Keratinocyte (primary cell): ENCODE results near the gene FUBP1. TPM values are rescaled to one million over a fixed set of nuclear protein-coding genes. Genes with fewer than 3 reads are reported as not detected.

Source experiments
- DNase-seq: peaks from one replicate; pipeline ENCODE4 v3.0.0-alpha.2; 2011; ENCODE audit warnings: low read depth, missing footprints, low spot score
- FAIRE-seq: peaks from 2 replicates; lab custom pipeline; 2011; peaks lifted over from hg19 to GRCh38; lab: Jason Lieb, UNC
- H2AFZ ChIP-seq: 2 replicates; pipeline ENCODE4 v1.6.0; 2012; ENCODE audit warnings: low read length, control low read depth, inconsistent platforms; ENCODE audit not compliant: control insufficient read depth
- H3K27ac ChIP-seq: 2 replicates; pipeline ENCODE4 v1.5.1; 2011; ENCODE audit warnings: low read length; ENCODE audit not compliant: control insufficient read depth, insufficient read depth
- H3K27me3 ChIP-seq: 3 replicates; pipeline ENCODE4 v1.6.0; 2011; ENCODE audit warnings: low read length; ENCODE audit not compliant: control insufficient read depth, insufficient read depth; ENCODE audit errors: extremely low read depth
- H3K36me3 ChIP-seq, 2 experiments: 2 replicates in 1 of 2; 3 replicates in 1 of 2; pipeline ENCODE4 v1.5.1; 2011; ENCODE audit warnings: low read length in 2 of 2, mild to moderate bottlenecking in 1 of 2; ENCODE audit not compliant: control insufficient read depth in 2 of 2, insufficient read depth in 2 of 2; ENCODE audit errors: extremely low read depth in 1 of 2
- H3K4me1 ChIP-seq: 3 replicates; pipeline ENCODE4 v1.5.1; 2011; ENCODE audit warnings: low read length; ENCODE audit not compliant: control insufficient read depth, insufficient read depth; ENCODE audit errors: extremely low read depth
- H3K4me2 ChIP-seq: 3 replicates; pipeline ENCODE4 v1.6.0; 2011; ENCODE audit warnings: low read depth, low read length; ENCODE audit not compliant: control insufficient read depth, insufficient read depth; ENCODE audit errors: extremely low read depth
- H3K4me3 ChIP-seq, 3 experiments: fragments of 200-600 bp in 1 of 3; sonication (generic) in 1 of 3; 2 replicates in 2 of 3; 3 replicates in 1 of 3; pipeline ENCODE4 v1.5.1; 2011 to 2016; ENCODE audit warnings: low read length in 3 of 3, mild to moderate bottlenecking in 3 of 3, control low read depth in 2 of 3, inconsistent platforms in 1 of 3, low read depth in 1 of 3, mixed read lengths in 1 of 3, mixed run types in 1 of 3, moderate library complexity in 1 of 3; ENCODE audit not compliant: control insufficient read depth in 2 of 3, insufficient read depth in 2 of 3; ENCODE audit errors: extremely low read depth in 1 of 3
- H3K79me2 ChIP-seq: 2 replicates; pipeline ENCODE4 v1.6.0; 2012; ENCODE audit warnings: low read length; ENCODE audit not compliant: control insufficient read depth, insufficient read depth
- H3K9ac ChIP-seq: 3 replicates; pipeline ENCODE4 v1.6.0; 2011; ENCODE audit warnings: low read length; ENCODE audit not compliant: control insufficient read depth, insufficient read depth; ENCODE audit errors: extremely low read depth
- H3K9me1 ChIP-seq: 3 replicates; pipeline ENCODE4 v1.6.0; 2011; ENCODE audit warnings: low read length; ENCODE audit not compliant: control insufficient read depth, insufficient read depth; ENCODE audit errors: extremely low read depth
- H3K9me3 ChIP-seq: 2 replicates; pipeline ENCODE4 v1.5.1; 2012; ENCODE audit warnings: low read depth, low read length; ENCODE audit not compliant: control insufficient read depth
- H4K20me1 ChIP-seq: 3 replicates; pipeline ENCODE4 v1.6.0; 2011; ENCODE audit warnings: low read length; ENCODE audit not compliant: control insufficient read depth, insufficient read depth; ENCODE audit errors: extremely low read depth
- CTCF ChIP-seq, 3 experiments: IDR thresholded peaks in 1 of 3; conservative IDR thresholded peaks in 1 of 3; optimal IDR thresholded peaks in 1 of 3; 2 replicates in 2 of 3; 3 replicates in 1 of 3; pipeline versions ENCODE3 to v1.5.1; 2011; ENCODE audit warnings: low read length in 3 of 3, mild to moderate bottlenecking in 3 of 3, moderate library complexity in 2 of 3, control low read depth in 1 of 3, inconsistent platforms in 1 of 3; ENCODE audit not compliant: insufficient read depth in 2 of 3; ENCODE audit errors: extremely low read depth in 1 of 3
- EZH2 ChIP-seq: IDR thresholded peaks from one replicate; pipeline ENCODE4 v1.6.1; 2012; ENCODE audit warnings: inconsistent platforms, mild to moderate bottlenecking, low read length, moderate library complexity
- dilution Hi-C: fragments of 300-500 bp; cut with MboI; formaldehyde crosslinking; loops from one replicate; pipeline ENCODE4 v1.7.0; 2020; ENCODE audit warnings: low sequenced_read_pairs; ENCODE audit not compliant: extremely low pct_ligation_motif_present
- polyA plus RNA-seq, 5 experiments: library from polyadenylated mRNA; depleted of rRNA in 3 of 5; stranded (reverse) in 3 of 5; stranded (forward) in 1 of 5; unstranded in 1 of 5; fragments of >200 nt; gene quantifications; 1 replicate in 1 of 5; 2 replicates in 3 of 5; 3 replicates in 1 of 5; pipeline versions ENCODE4 v1.2.1 to v1.2.3, GENCODE V29; 2011 to 2012; ENCODE audit warnings: missing spikeins in 2 of 5, low read depth in 1 of 5, low replicate concordance in 1 of 5

Gene FUBP1
- polyA plus RNA-seq, 1 donor (not counting 4 experiments of a cell fraction or from before 2014, with no cell fraction given), result 137 TPM

GRCh38 chr1:77945345-77945744 is 33.5 kb downstream of the FUBP1 start:
- H4K20me1 ChIP-seq, result peaks cover 2% of the 10 kb centered on the region
- no peaks in the 10 kb centered on the region for H3K4me1 ChIP-seq
- H3K9ac ChIP-seq, result no peak overlapping the region
- H3K4me3 ChIP-seq, result no peak overlapping the region
- no peak for DNase-seq
- no peaks in the 10 kb centered on the region for H3K27me3 ChIP-seq
- H2AFZ ChIP-seq, result no peak overlapping the region
- no peak overlapping the region for H3K4me2 ChIP-seq
- H3K9me1 ChIP-seq, result no peaks in the 10 kb centered on the region
- H3K79me2 ChIP-seq, result no peaks in the 10 kb centered on the region
- dilution Hi-C loops, result no loop called here
- no peak for FAIRE-seq
- H3K36me3 ChIP-seq, result peaks cover 9 to 24% of the 10 kb centered on the region in 2 experiments
- H3K9me3 ChIP-seq, result no peaks in the 10 kb centered on the region
- no peak for TF ChIP-seq CTCF (optimal IDR thresholded peaks at IDR 0.05 in 1 of 3, IDR thresholded peaks at IDR 0.05 in 1 of 3, conservative IDR thresholded peaks at IDR 0.05 in 1 of 3; ENCODE audit: extremely low read depth in 1 of 3, insufficient read depth in 2 of 3, low read length in 3 of 3)
- no peak for TF ChIP-seq EZH2
- no peak overlapping the region for H3K27ac ChIP-seq

- Histone ChIP-seq H3K9me1 (no peaks in the 10 kb centered on the region), H3K9me3 (no peaks in the 10 kb centered on the region), H3K4me3 (no peak overlapping the region), H3K4me1 (no peaks in the 10 kb centered on the region), H3K36me3 (peaks cover 5 to 14% of the 10 kb centered on the region in 2 experiments), H3K9ac (no peak overlapping the region), H3K4me2 (no peak overlapping the region), H3K79me2 (no peaks in the 10 kb centered on the region), H2AFZ (no peak overlapping the region), H4K20me1 (no peaks in the 10 kb centered on the region), H3K27me3 (no peaks in the 10 kb centered on the region), H3K27ac (no peak overlapping the region)
- no peak for TF ChIP-seq EZH2
- DNase-seq, result no peak
- dilution Hi-C loops, result no loop called here
- no peak for FAIRE-seq
These were observed 36.3 kb downstream of the FUBP1 start for GRCh38 chr1:77942400-77943140.
